Esophagus squamous epithelium (tissue), 5 donors: ENCODE measurements around the gene SLC43A3. TPM values are rescaled to one million over a fixed set of nuclear protein-coding genes. Genes with fewer than 3 reads are reported as not detected.
"Not testable (repeated sequence)": the region's sequence is repeated elsewhere in the genome, so short reads cannot be mapped to it uniquely, and the experiment has no call there.

Source experiments
- DNase-seq: peaks from one replicate; lab custom pipeline; 2025; lab: John Stamatoyannopoulos, UW
- H3K27ac ChIP-seq, 4 donors: fragments of 200-600 bp; sonication (generic); one replicate each; pipeline ENCODE4 v1.5.1; 2016 to 2019; ENCODE audit warnings: mild to moderate bottlenecking in 1 of 4
- H3K27me3 ChIP-seq, 4 donors: fragments of 200-600 bp; sonication (generic); 1 replicate in 3 of 4; 2 replicates in 1 of 4; pipeline versions ENCODE4 v1.5.1 to v1.6.0; 2017 to 2021; ENCODE audit warnings: antibody characterized with exemption in 1 of 4
- H3K36me3 ChIP-seq, 3 donors: fragments of 200-600 bp; sonication (generic); one replicate each; pipeline ENCODE4 v1.5.1; 2016 to 2019
- H3K4me1 ChIP-seq, 3 donors: fragments of 200-600 bp; sonication (generic); one replicate each; pipeline ENCODE4 v1.5.1; 2017 to 2019
- H3K4me3 ChIP-seq, 4 donors: fragments of 200-600 bp; sonication (generic); 1 replicate in 3 of 4; 2 replicates in 1 of 4; pipeline ENCODE4 v1.5.1; 2016 to 2019; ENCODE audit warnings: mild to moderate bottlenecking in 2 of 4, moderate library complexity in 1 of 4
- H3K9me3 ChIP-seq, 3 donors: fragments of 200-600 bp; sonication (generic); one replicate each; pipeline ENCODE4 v1.5.1; 2016 to 2019
- POLR2A ChIP-seq, 4 donors: fragments of 450-650 bp; IDR thresholded peaks; one replicate each; pipeline ENCODE4 v1.6.1; 2017; ENCODE audit warnings: antibody characterized with exemption in 4 of 4, mild to moderate bottlenecking in 4 of 4, moderate library complexity in 3 of 4
- WGBS, 2 donors: methylation state at CpG; one replicate each; pipeline ENCODE4 v1.1.5; 2018; 5-methylcytosine and 5-hydroxymethylcytosine counted together
- intact Hi-C: fragments of 100-400 bp; cut with DNase I; formaldehyde crosslinking; loops from one replicate; pipeline ENCODE4 v1.15.0; 2022
- total RNA-seq, 4 donors: library from RNA; depleted of rRNA; stranded (reverse); fragments of >200 nt; gene quantifications; one replicate each; pipeline ENCODE4 v1.1.0, GENCODE V29; 2016
- TF ChIP-seq, protein P1 (sequence below), 6 experiments: fragments of 450-650 bp in 4 of 6; fragments of 200-600 bp in 2 of 6; sonication (generic) in 2 of 6; IDR thresholded peaks; one replicate each; pipeline ENCODE4 v1.5.1; 2016 to 2019; ENCODE audit warnings: antibody characterized with exemption in 6 of 6, mild to moderate bottlenecking in 4 of 6, moderate library complexity in 4 of 6
- donor health status: DM: yes; HTN: yes; CAD: no.

The SLC43A3 gene
- total RNA-seq, 4 donors from 2014 or later: 54.1 to 90.9 (median 75.6) TPM

DNA sequence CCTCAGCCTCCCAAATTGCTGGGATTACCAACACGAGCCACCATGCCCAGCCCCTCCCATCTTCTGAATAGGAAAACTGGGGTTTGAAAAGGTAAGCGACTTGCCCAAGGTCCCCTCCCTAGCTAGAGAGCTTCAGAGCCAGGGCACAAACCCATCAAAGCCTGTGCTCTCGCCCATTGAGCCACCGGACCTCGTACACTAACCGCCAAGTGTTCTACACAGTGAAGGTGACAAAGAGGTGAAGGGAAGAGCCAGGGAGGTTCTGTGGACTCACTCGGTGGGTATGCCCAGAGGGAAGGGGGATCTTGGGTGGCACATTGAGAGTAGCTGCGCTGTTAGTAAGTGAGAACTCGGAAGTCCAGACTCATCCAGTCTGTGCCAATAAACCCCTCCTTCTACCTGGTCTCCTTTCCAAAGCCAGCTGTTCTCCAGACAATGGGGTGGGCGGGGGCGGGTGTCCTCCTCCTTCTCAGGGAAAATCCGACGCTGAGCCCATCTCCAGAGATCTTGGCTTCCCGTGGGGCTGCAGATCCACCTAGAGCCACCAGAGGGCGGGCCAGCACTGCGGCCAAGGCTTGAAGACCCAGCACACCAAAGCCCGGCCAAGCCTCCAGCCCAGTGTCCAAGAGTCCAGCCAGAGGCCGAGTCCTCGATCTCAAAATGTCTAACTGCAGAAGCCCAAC is 30.2 kb upstream of the SLC43A3 start:
- DNase-seq: peak; percentile 24
- Histone ChIP-seq H3K4me3 (peak overlapping the region in 1 of 4 donors; percentile 72), H3K9me3 (no peaks in the 10 kb centered on the region), H3K27me3 (peaks cover 0 to 55% (median 3%) of the 10 kb centered on the region in 4 donors), H3K27ac (no peak overlapping the region), H3K36me3 (no peaks in the 10 kb centered on the region), H3K4me1 (peaks cover 37 to 46% (median 40%) of the 10 kb centered on the region in 3 donors)
- intact Hi-C loops: loop anchor here (5.0 kb wide), 1 partner anchor 65 kb away; no protein-coding TSS in a partner anchor
- TF ChIP-seq, protein P1, sequence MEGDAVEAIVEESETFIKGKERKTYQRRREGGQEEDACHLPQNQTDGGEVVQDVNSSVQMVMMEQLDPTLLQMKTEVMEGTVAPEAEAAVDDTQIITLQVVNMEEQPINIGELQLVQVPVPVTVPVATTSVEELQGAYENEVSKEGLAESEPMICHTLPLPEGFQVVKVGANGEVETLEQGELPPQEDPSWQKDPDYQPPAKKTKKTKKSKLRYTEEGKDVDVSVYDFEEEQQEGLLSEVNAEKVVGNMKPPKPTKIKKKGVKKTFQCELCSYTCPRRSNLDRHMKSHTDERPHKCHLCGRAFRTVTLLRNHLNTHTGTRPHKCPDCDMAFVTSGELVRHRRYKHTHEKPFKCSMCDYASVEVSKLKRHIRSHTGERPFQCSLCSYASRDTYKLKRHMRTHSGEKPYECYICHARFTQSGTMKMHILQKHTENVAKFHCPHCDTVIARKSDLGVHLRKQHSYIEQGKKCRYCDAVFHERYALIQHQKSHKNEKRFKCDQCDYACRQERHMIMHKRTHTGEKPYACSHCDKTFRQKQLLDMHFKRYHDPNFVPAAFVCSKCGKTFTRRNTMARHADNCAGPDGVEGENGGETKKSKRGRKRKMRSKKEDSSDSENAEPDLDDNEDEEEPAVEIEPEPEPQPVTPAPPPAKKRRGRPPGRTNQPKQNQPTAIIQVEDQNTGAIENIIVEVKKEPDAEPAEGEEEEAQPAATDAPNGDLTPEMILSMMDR (IDR thresholded peaks at IDR 0.05): peak; percentile 93 to 99 (median 98)
- no peak for TF ChIP-seq POLR2A (IDR thresholded peaks at IDR 0.05)
- WGBS, 2 donors: 6 to 7% methylated on average over 12 to 15 of the region's 19 CpGs

DNA sequence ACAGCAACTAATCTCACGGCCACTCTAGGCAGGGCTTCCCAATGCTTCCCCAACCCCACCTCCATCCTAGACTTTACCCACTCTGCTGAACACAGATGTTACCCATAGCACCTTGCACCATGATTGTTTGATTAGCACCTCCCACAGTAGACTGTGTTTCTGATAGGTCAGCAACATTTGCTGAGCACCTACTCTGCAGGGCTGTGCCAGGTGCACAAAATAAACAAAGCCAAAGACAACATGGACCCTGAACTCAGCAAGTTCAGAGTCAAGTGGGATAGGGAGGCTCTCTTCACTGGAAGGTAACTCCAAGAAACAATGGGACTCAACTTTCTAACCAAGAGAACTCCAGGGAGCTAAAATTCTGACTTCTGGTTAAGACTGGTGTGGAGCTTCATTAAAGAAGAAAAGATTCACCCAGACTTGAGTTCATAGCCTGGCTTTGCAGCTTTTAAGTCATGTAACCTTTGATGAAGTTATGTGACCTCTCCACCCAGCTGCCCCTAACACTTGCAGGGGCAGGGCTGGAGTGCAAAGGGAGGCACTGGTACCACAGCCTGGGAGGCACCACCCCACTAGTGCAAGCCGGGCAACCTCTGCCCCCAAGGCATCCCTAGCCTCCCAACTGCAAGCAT is 26.7 kb upstream of the SLC43A3 start:
- Histone ChIP-seq H3K36me3 (no peaks in the 10 kb centered on the region), H3K9me3 (no peaks in the 10 kb centered on the region), H3K4me1 (peaks cover 18 to 19% (median 18%) of the 10 kb centered on the region in 3 donors), H3K4me3 (no peak overlapping the region), H3K27ac (no peak overlapping the region), H3K27me3 (peaks cover 0 to 20% (median 0%) of the 10 kb centered on the region in 4 donors)
- TF ChIP-seq, protein P1 (IDR thresholded peaks at IDR 0.05): no peak
- TF ChIP-seq POLR2A (IDR thresholded peaks at IDR 0.05): no peak
- intact Hi-C loops: no loop called here
- 52 to 82% methylated on average over 2 of the region's 2 CpGs for WGBS, 2 donors
- no peak for DNase-seq

DNA sequence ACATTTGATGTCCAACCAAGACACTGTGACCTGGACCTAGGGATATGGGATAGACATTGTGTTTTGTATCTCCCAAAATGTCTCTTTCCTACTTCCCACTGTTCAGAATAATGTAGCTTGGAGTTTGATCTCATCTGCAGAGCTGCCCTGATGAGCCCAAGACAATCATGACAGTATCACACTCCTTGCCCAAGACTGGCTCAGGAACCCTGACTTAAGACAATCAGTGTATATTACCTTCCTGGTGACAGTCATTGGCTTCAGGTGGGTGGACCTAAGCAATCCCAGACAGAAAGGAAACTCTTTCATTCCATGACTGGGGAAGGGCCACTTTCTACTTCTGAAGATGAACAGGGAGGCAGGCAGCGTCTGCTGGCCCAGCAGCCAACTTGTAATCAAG is 19.1 kb upstream of the SLC43A3 start:
- Histone ChIP-seq H3K36me3 (no peaks in the 10 kb centered on the region), H3K27ac (no peak overlapping the region), H3K4me1 (no peaks in the 10 kb centered on the region), H3K9me3 (no peaks in the 10 kb centered on the region), H3K27me3 (no peaks in the 10 kb centered on the region), H3K4me3 (no peak overlapping the region)
- 100% methylated on average over 1 of the region's 1 CpG; no CpG with 5 or more reads in 1 of the 2 donors for WGBS, 2 donors
- TF ChIP-seq, protein P1 (IDR thresholded peaks at IDR 0.05): no peak
- no peak for TF ChIP-seq POLR2A (IDR thresholded peaks at IDR 0.05)
- no peak for DNase-seq
- intact Hi-C loops: no loop called here

DNA sequence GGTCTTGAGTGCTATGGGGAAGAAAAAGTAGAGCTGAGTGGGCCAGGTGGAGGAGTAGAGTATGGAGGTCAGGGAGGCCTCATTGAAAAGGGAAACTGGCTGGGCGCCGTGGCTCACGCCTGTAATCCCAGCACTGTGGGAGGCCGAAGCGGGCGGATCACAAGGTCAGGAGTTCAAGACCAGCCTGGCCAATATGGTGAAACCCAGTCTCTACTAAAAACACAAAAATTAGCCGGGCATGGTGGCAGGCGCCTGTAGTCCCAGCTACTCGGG is 18.1 kb upstream of the SLC43A3 start:
- DNase-seq, H3K36me3 ChIP-seq, intact Hi-C loops, H3K4me1 ChIP-seq, H3K4me3 ChIP-seq, H3K9me3 ChIP-seq, H3K27me3 ChIP-seq, H3K27ac ChIP-seq: not testable (repeated sequence)
- 75 to 84% methylated on average over 9 of the region's 9 CpGs for WGBS, 2 donors

DNA sequence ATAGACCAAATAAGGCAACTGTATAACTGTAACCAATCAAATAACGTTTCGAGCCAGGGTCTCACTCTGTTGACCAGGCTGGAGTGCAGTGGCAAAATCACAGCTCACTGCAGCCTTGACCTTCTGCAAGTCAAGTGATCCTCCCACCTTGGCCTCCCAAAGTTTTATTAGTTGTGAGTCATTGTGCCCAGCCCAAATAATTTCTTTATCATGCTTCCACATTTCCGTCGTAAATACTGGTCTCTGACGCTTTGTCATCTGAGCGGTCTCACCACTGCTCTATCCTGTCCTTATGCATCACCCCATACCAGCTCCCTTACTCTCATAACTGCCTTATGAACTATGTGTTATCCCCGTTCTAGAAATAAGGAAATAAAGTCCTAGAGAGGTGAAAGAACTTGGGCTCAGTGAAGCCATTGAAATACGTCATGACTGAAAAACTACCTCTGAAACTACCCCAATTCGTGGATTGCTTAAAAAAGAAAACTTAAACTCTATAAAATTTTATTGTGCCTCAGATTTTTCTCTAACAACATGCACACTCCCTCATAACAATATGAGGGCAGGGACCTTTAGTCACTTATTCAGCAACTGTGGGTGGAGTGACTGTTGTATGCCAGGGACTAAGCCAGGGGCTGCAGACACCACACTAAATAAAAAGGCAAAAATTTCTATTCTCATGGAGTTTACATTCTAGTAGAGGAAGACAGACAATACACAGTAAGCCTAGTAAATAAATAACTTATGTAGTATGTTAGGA is 17.6 kb upstream of the SLC43A3 start:
- WGBS, 2 donors: 67 to 76% methylated on average over 9 of the region's 9 CpGs
- no peaks in the 10 kb centered on the region for H3K36me3 ChIP-seq
- intact Hi-C loops: no loop called here
- H3K4me3 ChIP-seq: no peak overlapping the region
- no peaks in the 10 kb centered on the region for H3K4me1 ChIP-seq
- no peak overlapping the region for H3K27ac ChIP-seq
- no peak for DNase-seq
- no peaks in the 10 kb centered on the region for H3K27me3 ChIP-seq
- TF ChIP-seq, protein P1 (IDR thresholded peaks at IDR 0.05): no peak
- TF ChIP-seq POLR2A (IDR thresholded peaks at IDR 0.05): no peak
- no peaks in the 10 kb centered on the region for H3K9me3 ChIP-seq
